Coronary artery (tissue), 2 donors: Measurements from ENCODE around the gene SIGLEC12.

Experiments
- DNase-seq: peaks from one replicate; pipeline ENCODE4 v3.0.0-alpha.2; 2017; ENCODE audit warnings: low spot score
- H3K27ac ChIP-seq, 2 donors: fragments of 200-600 bp; sonication (generic); one replicate each; pipeline ENCODE4 v1.5.1; 2016 to 2019
- H3K4me3 ChIP-seq: fragments of 200-600 bp; sonication (generic); 2 replicates; pipeline ENCODE4 v1.5.1; 2016; ENCODE audit warnings: mild to moderate bottlenecking, moderate library complexity
- TF ChIP-seq, protein P1 (sequence below): fragments of 200-600 bp; sonication (generic); IDR thresholded peaks from one replicate; pipeline ENCODE4 v1.5.1; 2019; ENCODE audit warnings: antibody characterized with exemption

The SIGLEC12 gene

DNA sequence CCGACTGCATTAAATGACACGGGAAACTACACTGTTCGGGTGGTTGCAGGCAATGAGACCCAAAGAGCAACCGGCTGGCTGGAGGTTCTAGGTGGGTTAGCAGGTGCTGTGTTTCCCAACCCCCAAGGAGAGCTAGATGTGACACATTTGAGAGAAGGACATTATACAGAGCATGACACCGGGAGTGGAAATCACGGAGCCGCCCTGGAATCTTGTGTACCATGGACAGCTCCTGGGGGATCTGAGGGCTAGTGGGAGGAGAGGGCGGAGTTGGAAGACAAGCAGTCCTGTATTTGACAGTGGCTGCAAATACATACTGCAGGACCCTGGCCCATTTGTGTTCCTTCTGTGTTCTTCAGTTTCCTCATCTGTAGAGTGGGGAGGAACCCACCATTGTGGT is 21.0 kb downstream of the SIGLEC12 start:
- DNase-seq = no peak

DNA sequence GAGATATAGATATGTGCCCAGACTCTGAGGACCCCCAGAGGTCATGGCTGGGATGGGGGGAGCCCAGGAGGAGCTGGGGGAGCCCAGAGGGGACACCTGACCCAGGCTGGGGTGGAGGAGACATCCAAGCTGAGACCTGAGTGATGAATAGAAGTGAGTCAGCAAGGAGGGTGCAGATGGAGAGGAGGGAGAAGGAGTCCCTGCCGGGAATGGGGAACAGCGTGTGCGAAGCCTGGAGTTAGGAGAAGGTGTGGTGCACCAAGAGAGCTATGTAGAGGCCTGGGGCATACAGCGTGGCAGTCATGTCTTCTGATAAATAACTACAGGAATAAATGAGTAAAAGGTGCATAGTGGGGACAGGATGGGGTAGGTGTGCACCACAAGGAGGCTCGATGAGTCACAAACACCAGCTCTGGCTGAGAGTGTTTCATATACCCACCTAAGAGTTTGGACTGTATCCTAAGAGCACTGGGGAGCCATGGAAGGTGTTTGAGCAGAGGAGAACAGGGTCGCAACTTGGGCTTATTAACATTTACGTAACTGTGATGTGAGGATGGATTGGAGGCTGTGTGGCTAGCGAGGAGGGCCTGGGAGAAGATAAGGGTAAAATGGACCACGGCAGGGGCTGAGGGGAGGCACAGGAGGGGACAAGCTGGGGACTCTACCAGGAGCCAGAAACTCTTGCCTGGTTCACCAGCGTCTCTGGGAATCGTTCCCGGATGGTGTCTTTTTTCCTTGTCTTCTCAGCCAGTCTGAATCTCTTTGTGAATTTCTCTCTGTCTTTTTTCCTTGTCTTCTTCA is 21.9 kb downstream of the SIGLEC12 start:
- H3K27ac ChIP-seq = no peak overlapping the region
- TF ChIP-seq, protein P1, sequence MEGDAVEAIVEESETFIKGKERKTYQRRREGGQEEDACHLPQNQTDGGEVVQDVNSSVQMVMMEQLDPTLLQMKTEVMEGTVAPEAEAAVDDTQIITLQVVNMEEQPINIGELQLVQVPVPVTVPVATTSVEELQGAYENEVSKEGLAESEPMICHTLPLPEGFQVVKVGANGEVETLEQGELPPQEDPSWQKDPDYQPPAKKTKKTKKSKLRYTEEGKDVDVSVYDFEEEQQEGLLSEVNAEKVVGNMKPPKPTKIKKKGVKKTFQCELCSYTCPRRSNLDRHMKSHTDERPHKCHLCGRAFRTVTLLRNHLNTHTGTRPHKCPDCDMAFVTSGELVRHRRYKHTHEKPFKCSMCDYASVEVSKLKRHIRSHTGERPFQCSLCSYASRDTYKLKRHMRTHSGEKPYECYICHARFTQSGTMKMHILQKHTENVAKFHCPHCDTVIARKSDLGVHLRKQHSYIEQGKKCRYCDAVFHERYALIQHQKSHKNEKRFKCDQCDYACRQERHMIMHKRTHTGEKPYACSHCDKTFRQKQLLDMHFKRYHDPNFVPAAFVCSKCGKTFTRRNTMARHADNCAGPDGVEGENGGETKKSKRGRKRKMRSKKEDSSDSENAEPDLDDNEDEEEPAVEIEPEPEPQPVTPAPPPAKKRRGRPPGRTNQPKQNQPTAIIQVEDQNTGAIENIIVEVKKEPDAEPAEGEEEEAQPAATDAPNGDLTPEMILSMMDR = no peak
- H3K4me3 ChIP-seq = no peak overlapping the region
- DNase-seq = no peak

More for the DNA sequence above, 21.0 kb downstream of the SIGLEC12 start:
- TF ChIP-seq, protein P1 = no peak
- Histone ChIP-seq H3K4me3 (no peak overlapping the region), H3K27ac (no peak overlapping the region)

DNA sequence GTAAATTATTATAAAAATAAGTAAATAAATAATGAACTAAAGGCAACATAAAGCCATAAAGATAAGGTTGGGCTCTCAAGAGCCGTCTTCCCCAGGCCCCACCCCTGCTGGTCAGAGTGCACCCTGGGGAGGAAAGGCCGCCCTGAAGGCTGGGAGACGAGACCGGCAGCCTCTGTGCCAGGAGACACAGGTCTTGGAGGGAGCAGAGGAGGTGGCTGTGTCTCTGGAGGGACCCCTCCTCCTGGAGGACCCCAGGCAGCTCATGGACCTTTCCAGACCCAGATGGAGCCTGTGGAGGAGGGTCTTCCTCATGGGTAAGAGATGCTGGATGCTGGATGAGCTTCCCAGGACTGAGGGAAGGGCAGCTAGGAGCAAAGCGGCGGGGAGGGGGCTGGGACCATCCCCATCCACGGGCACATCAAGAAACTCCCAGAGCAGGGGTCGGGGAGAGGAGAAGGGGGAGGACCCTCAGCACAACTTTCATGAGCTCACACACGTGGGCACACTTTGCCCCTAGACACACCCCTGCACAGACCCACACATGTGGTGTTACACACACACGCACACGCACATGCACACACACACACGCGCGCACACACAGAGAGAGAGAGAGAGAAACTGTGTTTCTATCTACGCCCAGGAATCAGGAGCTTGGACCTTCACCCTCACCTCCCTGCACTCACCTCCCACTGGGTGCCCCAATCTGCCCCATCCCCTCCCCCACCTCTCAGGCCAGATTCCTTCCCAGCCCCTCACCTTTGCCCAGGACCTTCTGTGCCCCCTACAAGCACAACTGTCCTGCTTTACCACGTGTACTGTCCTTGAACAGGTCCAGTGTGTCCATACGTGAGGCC is 23.0 kb downstream of the SIGLEC12 start, which contains the start of gene CEACAM18:
Gene CEACAM18 (plus strand): TSS at position 159 of the 854 bp plus-strand sequence.
- H3K4me3 ChIP-seq = no peak within 1 kb of the TSS
- no peak for DNase-seq
- H3K27ac ChIP-seq = no peak within 1 kb of the TSS
- TF ChIP-seq, protein P1 = no peak

DNA sequence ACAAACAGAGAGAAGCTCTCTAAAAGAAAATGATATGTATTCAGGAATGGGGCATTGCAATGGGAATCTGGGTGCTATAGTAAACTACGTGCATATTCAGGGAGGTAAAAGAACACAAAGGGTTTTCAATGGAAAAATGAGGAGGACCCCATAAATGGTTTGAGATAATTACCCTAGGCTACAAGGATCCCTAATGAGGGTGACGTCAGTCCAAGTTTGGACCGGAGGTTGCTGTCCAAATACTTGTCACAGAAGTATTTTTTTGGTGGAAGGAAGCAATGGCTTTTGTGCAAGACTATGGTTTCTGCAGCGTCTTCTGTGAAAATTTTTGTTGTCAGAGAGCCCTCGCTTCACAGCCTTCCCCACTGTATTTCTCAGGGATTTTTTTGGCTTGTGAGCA is 24.3 kb downstream of the SIGLEC12 start:
- TF ChIP-seq, protein P1 = no peak
- no peak for DNase-seq
- Histone ChIP-seq H3K4me3 (no peak overlapping the region), H3K27ac (no peak overlapping the region)

DNA sequence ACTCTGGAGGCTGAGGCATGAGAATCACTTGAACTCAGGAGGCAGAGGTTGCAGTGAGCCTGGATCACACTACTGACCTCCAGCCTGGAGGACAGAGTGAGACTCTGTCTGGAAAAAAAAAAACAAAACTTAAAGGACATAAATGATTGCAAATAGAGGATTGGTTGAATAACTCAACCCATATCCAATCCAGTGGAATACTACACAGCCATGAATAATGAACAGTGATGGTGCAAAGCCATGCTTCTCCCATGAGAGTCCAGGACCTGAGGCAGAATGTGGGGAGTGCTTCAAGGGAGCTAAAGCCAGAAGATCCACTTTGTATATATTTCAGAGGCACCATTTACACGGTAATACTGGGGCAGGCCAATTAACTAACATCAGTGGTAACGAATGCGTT is 25.4 kb downstream of the SIGLEC12 start:
- H3K27ac ChIP-seq = no peak overlapping the region
- H3K4me3 ChIP-seq = no peak overlapping the region
- TF ChIP-seq, protein P1 = no peak
- DNase-seq = no peak

DNA sequence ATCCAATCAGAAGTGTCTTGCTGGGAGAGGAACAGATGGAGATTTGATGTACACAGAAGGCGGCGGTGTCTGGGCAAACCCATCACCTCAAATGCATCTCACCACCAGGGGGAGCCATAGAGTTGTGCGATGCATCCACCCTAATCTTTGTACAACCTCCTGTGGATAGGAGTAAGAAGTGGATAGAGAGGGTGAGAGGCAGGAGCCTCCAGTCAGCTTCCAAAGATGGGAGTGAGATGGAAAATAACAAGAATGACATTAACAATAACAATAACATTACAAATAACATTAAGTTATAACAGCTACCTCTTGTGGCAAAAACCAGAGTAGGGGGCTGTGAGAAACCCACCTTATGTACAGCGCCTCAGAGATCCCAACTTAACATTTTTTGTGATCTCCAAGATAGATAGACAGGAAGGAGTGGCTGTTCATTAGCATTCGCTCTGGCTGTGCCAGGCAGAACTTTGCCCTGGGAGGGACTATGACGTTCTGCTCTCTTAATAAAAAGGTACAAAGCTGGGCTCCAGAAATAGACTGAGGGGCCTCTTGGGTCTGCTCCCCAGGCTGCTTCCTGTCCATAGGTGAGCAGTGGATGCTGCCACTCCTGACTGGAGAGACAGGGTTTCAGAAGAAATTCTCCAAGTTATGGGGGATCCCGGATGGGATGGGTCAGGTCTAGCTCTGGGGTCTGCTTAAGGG is 28.4 kb downstream of the SIGLEC12 start:
- no peak overlapping the region for H3K27ac ChIP-seq
- H3K4me3 ChIP-seq = no peak overlapping the region
- no peak for DNase-seq
- TF ChIP-seq, protein P1 = peak; percentile 73
